Ovary (tissue), 9 donors: Measurements from ENCODE around the gene TSSK6. TPM values are rescaled to one million over a fixed set of nuclear protein-coding genes. Genes with fewer than 3 reads are reported as not detected.

Experiments
- DNase-seq, 5 donors: peaks; one replicate each; pipeline ENCODE4 v3.0.0-alpha.2; 2019 to 2020
- H3K27ac ChIP-seq, 2 donors: fragments of 200-600 bp; one replicate each; pipeline versions ENCODE4 v1.5.1 to v1.8.0; 2019 to 2022
- H3K27me3 ChIP-seq: fragments of 200-600 bp; one replicate; pipeline ENCODE4 v1.8.0; 2022
- H3K36me3 ChIP-seq: fragments of 200-600 bp; sonication (generic); one replicate; pipeline ENCODE4 v1.5.1; 2019
- H3K4me1 ChIP-seq: one replicate; pipeline ENCODE4 v1.8.1; 2013; ENCODE audit warnings: mild to moderate bottlenecking, moderate library complexity; ENCODE audit not compliant: insufficient read depth
- H3K4me3 ChIP-seq: fragments of 200-600 bp; sonication (generic); one replicate; pipeline ENCODE4 v1.5.1; 2017
- H3K9me3 ChIP-seq, 2 donors: fragments of 200-600 bp in 1 of 2; sonication (generic) in 1 of 2; one replicate each; pipeline versions ENCODE4 v1.5.1 to v1.8.1; 2013 to 2019; ENCODE audit warnings: mild to moderate bottlenecking in 1 of 2, moderate library complexity in 1 of 2
- CTCF ChIP-seq, 3 donors: fragments of 450-650 bp in 2 of 3; fragments of 200-600 bp in 1 of 3; IDR thresholded peaks; one replicate each; pipeline versions ENCODE4 v1.5.1 to v1.8.0; 2016 to 2022; ENCODE audit warnings: antibody characterized with exemption in 3 of 3, mild to moderate bottlenecking in 1 of 3
- EP300 ChIP-seq: sonication (generic); formaldehyde crosslinking; IDR thresholded peaks from one replicate; pipeline ENCODE4 v1.6.1; 2017; ENCODE audit warnings: antibody characterized with exemption
- POLR2A ChIP-seq: fragments of 450-650 bp; IDR thresholded peaks from one replicate; pipeline ENCODE4 v1.6.1; 2017; ENCODE audit warnings: antibody characterized with exemption, mild to moderate bottlenecking, moderate library complexity
- WGBS, 3 donors: extraction: QIAGEN DNeasy Blood & Tissue Kit in 1 of 3; methylation state at CpG; one replicate each; pipeline versions ENCODE4 v1.1.5 to v1.1.7; 2013 to 2017; 5-methylcytosine and 5-hydroxymethylcytosine counted together
- intact Hi-C, 4 donors: fragments of 100-400 bp; cut with DNase I; formaldehyde crosslinking; loops; one replicate each; pipeline versions ENCODE4 v1.11.0 to v1.15.1; 2022 to 2023
- polyA plus RNA-seq, 2 donors: library from polyadenylated mRNA; stranded (reverse); fragments of 200-250 nt in 1 of 2; fragments of 350-450 nt in 1 of 2; fragmentation: Illumina TruSeq in 1 of 2; extraction: RNeasy Lipid Tissue Mini Kit (QIAGEN cat#74804) in 1 of 2; gene quantifications; one replicate each; pipeline ENCODE4 v1.2.3, GENCODE V29; 2013 to 2014
- total RNA-seq, 7 donors: library from RNA; depleted of rRNA in 2 of 7; stranded (reverse); fragments of >200 nt in 2 of 7; fragmentation: NEBNext Ultra II Directional in 3 of 7; extraction: Animal tissue kit (Norgen Biotek cat#: 25700) in 3 of 7; gene quantifications; one replicate each; pipeline versions ENCODE4 v1.1.0 to v1.2.4, GENCODE V29; 2016 to 2023
- donor health status: DM: no; HTN: no; CAD: no; lungs with moderate emphysema.
- donor health status: DM: no; HTN: no; CAD: no.
- donor health status: Bipolar disorder and iron deficiency.
- donor health status: DM: yes; HTN: yes; CAD: no.
- donor health status: DM: no; HTN: no; CAD: no.
- donor health status: DM: yes; HTN: yes; CAD: no.

TSSK6 gene
- total and polyA plus RNA-seq, 9 donors, result 0.76 to 2.5 (median 1.1) TPM; not detected in 1

- Histone ChIP-seq H3K27ac (no peak overlapping the region), H3K36me3 (no peaks in the 10 kb centered on the region), H3K27me3 (no peaks in the 10 kb centered on the region), H3K4me1 (no peaks in the 10 kb centered on the region), H3K9me3 (no peaks in the 10 kb centered on the region), H3K4me3 (no peak overlapping the region)
- intact Hi-C loops, result no loop called here
- DNase-seq, result no peak
- TF ChIP-seq CTCF (IDR thresholded peaks at IDR 0.05), result no peak
- TF ChIP-seq EP300, result no peak
- no peak for TF ChIP-seq POLR2A
- WGBS, 3 donors, result 81 to 87% (median 81%) methylated on average over 23 of the region's 23 CpGs
Measured at GRCh38 chr19:19525611-19526380, 10.4 kb upstream of the TSSK6 start.

GRCh38 chr19:19524053-19524452 lies 8.7 kb upstream of the TSSK6 start:
- H3K27ac ChIP-seq, result no peak overlapping the region
- no peaks in the 10 kb centered on the region for H3K36me3 ChIP-seq
- intact Hi-C loops, result no loop called here
- DNase-seq, result no peak
- H3K4me1 ChIP-seq, result no peaks in the 10 kb centered on the region
- TF ChIP-seq CTCF (IDR thresholded peaks at IDR 0.05) (no peak), POLR2A (no peak), EP300 (no peak)
- 81 to 87% (median 86%) methylated on average over 7 of the region's 7 CpGs for WGBS, 3 donors
- H3K27me3 ChIP-seq, result no peaks in the 10 kb centered on the region
- H3K4me3 ChIP-seq, result no peak overlapping the region
- H3K9me3 ChIP-seq, result no peaks in the 10 kb centered on the region

DNA sequence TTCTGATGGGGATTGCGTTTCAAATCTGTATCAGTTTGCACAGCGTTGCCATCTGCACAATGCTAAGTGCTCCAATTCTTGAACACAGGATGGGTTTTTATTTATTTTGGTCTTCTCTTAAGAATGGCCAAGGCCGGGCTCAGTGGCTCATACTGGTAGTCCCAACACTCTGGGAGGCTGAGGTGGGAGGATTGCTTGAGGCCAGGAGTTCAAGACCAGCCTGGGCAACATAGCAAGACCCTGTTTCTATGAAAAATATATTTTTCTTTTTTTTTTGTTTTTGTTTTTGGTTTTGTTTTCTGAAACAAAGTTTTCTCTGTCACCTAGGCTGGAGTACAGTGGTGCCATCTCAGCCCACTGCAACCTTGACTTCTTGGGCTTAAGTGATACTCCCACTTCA lies 7.8 kb upstream of the TSSK6 start:
- H3K4me1 ChIP-seq, result no peaks in the 10 kb centered on the region
- intact Hi-C loops, result no loop called here
- TF ChIP-seq EP300 (no peak), CTCF (IDR thresholded peaks at IDR 0.05) (no peak), POLR2A (no peak)
- no peak overlapping the region for H3K4me3 ChIP-seq
- no peak for DNase-seq
- no peaks in the 10 kb centered on the region for H3K27me3 ChIP-seq
- WGBS, 3 donors, result 82 to 86% (median 83%) methylated on average over 3 of the region's 3 CpGs
- H3K36me3 ChIP-seq, result no peaks in the 10 kb centered on the region
- no peak overlapping the region for H3K27ac ChIP-seq
- H3K9me3 ChIP-seq, result no peaks in the 10 kb centered on the region

DNA sequence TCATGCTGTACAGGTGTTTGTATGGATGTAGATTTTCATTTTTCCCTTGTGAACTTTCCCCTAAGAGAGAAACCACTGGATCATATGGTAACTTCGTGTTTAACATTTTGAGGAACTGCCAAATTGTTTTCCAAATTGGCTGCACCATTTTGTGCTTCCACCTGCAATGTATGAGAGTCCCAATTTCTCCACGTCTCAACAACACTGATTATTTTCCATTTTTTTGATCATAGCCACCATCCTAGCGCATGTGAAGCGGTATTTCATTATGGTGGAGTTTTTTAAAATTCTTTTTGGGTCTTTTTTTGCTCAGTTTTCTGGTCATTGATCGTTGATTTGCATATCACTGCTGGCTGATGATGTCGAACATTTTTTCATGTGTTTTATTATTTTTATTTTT lies 5.6 kb upstream of the TSSK6 start:
- no peak overlapping the region for H3K4me3 ChIP-seq
- no peak for DNase-seq
- H3K9me3 ChIP-seq, result no peaks in the 10 kb centered on the region
- no peaks in the 10 kb centered on the region for H3K36me3 ChIP-seq
- H3K4me1 ChIP-seq, result peaks cover 2% of the 10 kb centered on the region
- intact Hi-C loops, result no loop called here
- H3K27ac ChIP-seq, result no peak overlapping the region
- 70 to 74% (median 71%) methylated on average over 6 of the region's 6 CpGs for WGBS, 3 donors
- TF ChIP-seq CTCF (IDR thresholded peaks at IDR 0.05), result no peak
- TF ChIP-seq EP300, result no peak
- TF ChIP-seq POLR2A, result no peak
- no peaks in the 10 kb centered on the region for H3K27me3 ChIP-seq
